ENCODE data around the gene ZMIZ1. TPM values are rescaled to one million over a fixed set of nuclear protein-coding genes. Genes with fewer than 3 reads are reported as not detected.
A peak's percentile ranks its signal among the peaks of the same experiment; 100 is the strongest.

Gene ZMIZ1
- total RNA-seq, 1 donor from 2014 or later, result 85.2 TPM

DNA sequence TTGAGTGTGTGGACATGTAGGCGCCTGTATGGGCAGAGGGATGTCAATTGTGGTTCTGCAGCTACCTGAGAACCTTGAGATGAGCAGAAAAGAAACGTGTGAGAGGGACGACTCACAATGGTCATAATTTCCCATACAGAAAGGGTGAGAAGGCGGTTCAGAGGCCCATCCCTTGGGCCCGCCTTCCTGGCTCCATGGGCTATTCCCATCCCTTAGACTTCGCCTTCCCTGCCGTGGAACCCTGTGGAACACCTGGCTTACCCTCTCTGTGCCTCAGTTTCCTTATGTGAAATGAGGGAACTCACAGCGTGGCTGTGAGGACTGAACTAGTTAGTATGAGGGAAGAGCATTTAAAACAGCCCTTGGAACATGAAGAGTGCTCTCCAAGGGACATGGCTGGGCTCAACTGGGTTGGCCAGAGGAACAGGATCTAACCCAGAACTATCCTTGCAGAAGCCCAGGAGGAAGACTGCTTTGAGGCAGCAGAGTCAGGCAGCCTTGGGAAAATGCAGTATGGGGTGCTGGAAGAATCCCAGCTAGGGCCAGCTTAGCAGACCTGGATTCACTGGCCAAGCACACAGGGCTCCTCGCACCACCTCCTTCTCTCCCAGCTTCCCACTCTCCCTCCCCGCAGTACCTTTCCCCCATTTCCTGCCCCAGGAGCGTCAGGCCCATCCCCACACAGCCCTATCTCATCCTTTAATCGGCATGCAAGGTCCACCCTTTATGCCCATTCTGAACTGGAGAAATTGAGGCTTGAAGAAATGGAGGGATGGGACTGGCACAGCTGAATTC, 11.1 kb upstream of the ZMIZ1 start:
- H3K4me1 Mint-ChIP-seq (ENCODE audit: low read depth), result peaks cover 47% of the 10 kb centered on the region
- TF ChIP-seq, protein P1, sequence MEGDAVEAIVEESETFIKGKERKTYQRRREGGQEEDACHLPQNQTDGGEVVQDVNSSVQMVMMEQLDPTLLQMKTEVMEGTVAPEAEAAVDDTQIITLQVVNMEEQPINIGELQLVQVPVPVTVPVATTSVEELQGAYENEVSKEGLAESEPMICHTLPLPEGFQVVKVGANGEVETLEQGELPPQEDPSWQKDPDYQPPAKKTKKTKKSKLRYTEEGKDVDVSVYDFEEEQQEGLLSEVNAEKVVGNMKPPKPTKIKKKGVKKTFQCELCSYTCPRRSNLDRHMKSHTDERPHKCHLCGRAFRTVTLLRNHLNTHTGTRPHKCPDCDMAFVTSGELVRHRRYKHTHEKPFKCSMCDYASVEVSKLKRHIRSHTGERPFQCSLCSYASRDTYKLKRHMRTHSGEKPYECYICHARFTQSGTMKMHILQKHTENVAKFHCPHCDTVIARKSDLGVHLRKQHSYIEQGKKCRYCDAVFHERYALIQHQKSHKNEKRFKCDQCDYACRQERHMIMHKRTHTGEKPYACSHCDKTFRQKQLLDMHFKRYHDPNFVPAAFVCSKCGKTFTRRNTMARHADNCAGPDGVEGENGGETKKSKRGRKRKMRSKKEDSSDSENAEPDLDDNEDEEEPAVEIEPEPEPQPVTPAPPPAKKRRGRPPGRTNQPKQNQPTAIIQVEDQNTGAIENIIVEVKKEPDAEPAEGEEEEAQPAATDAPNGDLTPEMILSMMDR (IDR thresholded peaks at IDR 0.05; ENCODE audit: unreplicated experiment), result no peak
- no peak for DNase-seq (ENCODE audit: low spot score, unreplicated experiment)
- H3K36me3 Mint-ChIP-seq (ENCODE audit: insufficient read depth), result no peaks in the 10 kb centered on the region
- no peaks in the 10 kb centered on the region for H3K9me3 Mint-ChIP-seq (ENCODE audit: low read depth)
- H3K27me3 Mint-ChIP-seq, result peaks cover under 1% of the 10 kb centered on the region
- no peak overlapping the region for H3K27ac Mint-ChIP-seq
- no peak overlapping the region for H3K4me3 Mint-ChIP-seq (ENCODE audit: low read depth)

DNA sequence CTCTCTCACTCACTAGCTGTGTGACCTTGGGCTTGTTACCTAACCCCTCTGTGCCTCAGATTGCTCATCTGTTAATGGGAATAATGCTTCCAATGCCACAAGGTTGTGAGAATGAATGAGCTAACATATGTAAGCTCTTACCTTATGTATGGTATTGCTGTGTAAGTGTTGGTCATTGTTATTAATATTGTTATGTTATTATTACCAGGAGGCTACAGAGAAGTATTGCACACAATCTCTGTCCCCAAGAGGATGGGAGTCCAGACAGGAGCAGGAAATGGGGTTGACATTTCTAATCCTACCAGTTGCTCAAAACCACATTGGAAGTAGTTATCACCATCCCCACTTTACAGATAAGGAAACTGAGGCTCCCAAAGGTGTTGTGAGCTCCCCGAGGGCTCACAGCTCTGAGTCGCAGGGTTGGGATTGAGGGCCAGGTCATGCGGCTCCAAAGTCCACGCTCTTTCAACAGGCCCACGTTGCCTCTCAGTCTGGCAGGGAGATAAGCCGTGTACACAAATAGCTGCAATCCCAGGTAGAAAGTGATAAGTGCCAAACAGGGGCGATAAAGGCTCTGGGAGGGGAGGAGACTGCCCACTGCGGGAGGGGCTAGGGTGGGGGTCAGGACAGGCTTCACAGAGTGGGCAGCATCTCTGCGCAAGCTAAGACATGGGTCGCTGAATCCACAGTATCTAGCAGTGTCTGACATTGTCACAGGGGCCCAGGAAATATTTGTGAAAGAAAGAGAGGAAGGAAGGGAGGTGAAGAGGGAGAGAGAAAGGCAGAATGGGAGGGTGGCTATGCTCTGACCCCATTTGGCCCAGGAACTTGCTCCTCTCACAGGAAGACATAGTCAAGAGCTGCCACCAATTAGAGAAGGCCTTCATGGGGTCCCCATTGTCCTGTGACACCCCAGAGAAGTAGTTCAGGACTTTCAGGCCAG, 9.6 kb upstream of the ZMIZ1 start:
- Mint-ChIP-seq H3K36me3 (ENCODE audit: insufficient read depth) (no peaks in the 10 kb centered on the region), H3K9me3 (ENCODE audit: low read depth) (no peaks in the 10 kb centered on the region), H3K4me1 (ENCODE audit: low read depth) (peaks cover 49% of the 10 kb centered on the region)

DNA sequence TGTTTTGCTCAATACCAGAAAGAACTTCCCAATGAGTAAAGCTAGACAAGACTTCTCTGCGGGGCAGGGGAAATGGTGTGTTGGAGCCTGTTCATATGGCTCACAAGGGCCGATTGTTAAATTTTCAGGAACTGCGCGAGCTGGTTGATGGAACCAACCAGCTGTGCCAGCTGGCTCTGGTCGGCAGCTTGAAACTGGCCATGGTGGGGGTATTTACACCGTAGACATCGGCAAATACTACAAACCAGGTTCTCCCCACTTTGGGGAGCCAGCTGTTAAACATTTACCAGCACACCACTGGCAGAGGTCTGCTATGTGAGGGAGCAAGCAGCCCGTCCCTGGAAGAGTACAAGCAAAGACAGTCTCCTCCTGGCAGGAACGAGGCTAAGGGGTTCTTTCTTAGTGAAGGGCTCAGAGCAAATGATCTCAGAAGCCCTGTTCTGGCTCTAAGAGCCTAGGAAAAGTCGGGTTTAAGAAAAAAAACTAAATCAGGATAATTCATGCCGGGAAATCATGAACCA, 8.8 kb upstream of the ZMIZ1 start:
- Mint-ChIP-seq H3K9me3 (ENCODE audit: low read depth) (no peaks in the 10 kb centered on the region), H3K4me3 (ENCODE audit: low read depth) (no peak overlapping the region), H3K36me3 (ENCODE audit: insufficient read depth) (no peaks in the 10 kb centered on the region), H3K27me3 (peaks cover 4% of the 10 kb centered on the region), H3K27ac (peak overlapping the region; percentile 77), H3K4me1 (ENCODE audit: low read depth) (peaks cover 49% of the 10 kb centered on the region)
- TF ChIP-seq, protein P1 (IDR thresholded peaks at IDR 0.05; ENCODE audit: unreplicated experiment), result no peak
- no peak for DNase-seq (ENCODE audit: low spot score, unreplicated experiment)

More for the DNA sequence above, 9.6 kb upstream of the ZMIZ1 start:
- no peak for DNase-seq (ENCODE audit: low spot score, unreplicated experiment)
- peak overlapping the region; percentile 77 for H3K27ac Mint-ChIP-seq
- H3K27me3 Mint-ChIP-seq, result peaks cover 4% of the 10 kb centered on the region
- TF ChIP-seq, protein P1 (IDR thresholded peaks at IDR 0.05; ENCODE audit: unreplicated experiment), result no peak
- no peak overlapping the region for H3K4me3 Mint-ChIP-seq (ENCODE audit: low read depth)

DNA sequence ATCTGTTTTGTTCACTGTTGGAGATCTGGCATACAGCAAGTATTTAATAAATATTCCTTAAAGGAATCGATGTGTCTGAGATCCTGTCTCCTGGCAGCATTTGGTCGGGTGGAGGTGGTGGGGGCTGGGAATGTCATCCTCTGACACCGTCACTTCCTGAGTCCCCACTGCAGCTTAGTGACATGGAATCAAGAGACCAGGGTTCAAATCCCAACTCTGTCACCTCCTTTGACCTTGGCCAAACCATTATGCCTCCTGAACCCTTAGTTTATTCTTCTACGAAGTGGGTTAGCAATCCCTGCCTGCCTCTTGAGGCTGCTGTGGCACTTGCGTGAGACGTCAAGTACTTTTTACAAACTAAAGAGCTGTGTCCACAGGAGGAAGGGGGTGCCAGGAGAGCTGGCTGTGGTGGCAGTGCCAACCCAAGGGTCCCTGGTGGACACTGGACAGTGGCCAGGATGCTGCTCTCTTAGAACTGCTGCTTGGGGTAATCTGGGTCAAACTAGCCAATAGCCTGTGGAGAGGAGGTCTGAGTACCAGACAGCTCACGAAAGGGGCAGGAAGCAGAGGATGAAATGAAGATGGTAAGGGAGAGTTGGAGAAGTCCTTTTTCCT, 8.0 kb upstream of the ZMIZ1 start:
- no peak overlapping the region for H3K27ac Mint-ChIP-seq
- H3K9me3 Mint-ChIP-seq (ENCODE audit: low read depth), result no peaks in the 10 kb centered on the region
- no peak overlapping the region for H3K4me3 Mint-ChIP-seq (ENCODE audit: low read depth)
- no peaks in the 10 kb centered on the region for H3K36me3 Mint-ChIP-seq (ENCODE audit: insufficient read depth)
- H3K27me3 Mint-ChIP-seq, result peaks cover 4% of the 10 kb centered on the region
- TF ChIP-seq, protein P1 (IDR thresholded peaks at IDR 0.05; ENCODE audit: unreplicated experiment), result no peak
- no peak for DNase-seq (ENCODE audit: low spot score, unreplicated experiment)
- H3K4me1 Mint-ChIP-seq (ENCODE audit: low read depth), result peaks cover 48% of the 10 kb centered on the region
